ENCODE data around the gene BPHL. TPM values are rescaled to one million over a fixed set of nuclear protein-coding genes. Genes with fewer than 3 reads are reported as not detected.

The BPHL gene
- total RNA-seq, 1 experiment from 2014 or later = 48.7 TPM

- Histone ChIP-seq H3K79me1 (ENCODE audit: insufficient read depth, low read depth, low read length, poor library complexity, severe bottlenecking) (no peaks in the 10 kb centered on the region), H3K4ac (ENCODE audit: low read depth, low read length) (no peak overlapping the region), H3K23me2 (ENCODE audit: insufficient read length, low read depth, low read length, poor library complexity, severe bottlenecking) (no peaks in the 10 kb centered on the region), H3K56ac (ENCODE audit: insufficient read length, low read depth, low read length) (no peak overlapping the region), H4K8ac (replicated peaks; ENCODE audit: insufficient read length, low read depth, low read length) (no peak overlapping the region), H2AFZ (ENCODE audit: low read length) (no peak overlapping the region), H3K18ac (ENCODE audit: insufficient read length, low read depth, low read length) (no peak overlapping the region), H2BK20ac (ENCODE audit: low read depth, low read length, poor library complexity, severe bottlenecking) (no peak overlapping the region), H3K9me3 (ENCODE audit: control insufficient read depth, low read depth, low read length) (peaks cover 54% of the 10 kb centered on the region), H3K9ac (ENCODE audit: extremely low read depth, insufficient read length, low read length) (no peak overlapping the region), H2BK120ac (ENCODE audit: low read depth, low read length, poor library complexity, severe bottlenecking) (no peak overlapping the region), H3K27me3 (ENCODE audit: insufficient read depth, low read length) (no peaks in the 10 kb centered on the region), H3K23ac (ENCODE audit: insufficient read length, low read depth, low read length) (no peak overlapping the region), H4K5ac (ENCODE audit: insufficient read length, low read depth, low read length) (no peak overlapping the region), H2BK12ac (ENCODE audit: insufficient read length, low read depth, low read length) (no peak overlapping the region), H3K14ac (ENCODE audit: insufficient read depth, low read length) (no peak overlapping the region), H3T11ph (ENCODE audit: low read length) (no peak overlapping the region), H2BK15ac (ENCODE audit: low read depth, low read length) (no peak overlapping the region), H4K20me1 (ENCODE audit: control insufficient read depth, insufficient read depth, insufficient read length) (no peaks in the 10 kb centered on the region), H3K4me1 (ENCODE audit: insufficient read depth, low read length) (no peaks in the 10 kb centered on the region), H3K27ac (ENCODE audit: insufficient read length, low read depth, low read length) (no peak overlapping the region), H3K79me2 (ENCODE audit: insufficient read depth, low read length) (no peaks in the 10 kb centered on the region), H4K91ac (ENCODE audit: insufficient read length, low read depth, low read length) (no peak overlapping the region), H2BK5ac (ENCODE audit: insufficient read length, low read length) (no peak overlapping the region), H3K4me2 (ENCODE audit: insufficient read depth, insufficient read length, low read length) (no peak overlapping the region), H2AK5ac (ENCODE audit: insufficient read length, low read length) (no peak overlapping the region)
- Mint-ChIP-seq H3K4me1 (no peaks in the 10 kb centered on the region), H3K4me3 (no peak overlapping the region), H3K9me3 (peaks cover 57 to 62% of the 10 kb centered on the region in 2 experiments), H3K36me3 (ENCODE audit: insufficient read depth in 1 of 3, low read depth in 3 of 3) (peaks cover 71 to 73% (median 72%) of the 10 kb centered on the region in 3 experiments), H3K27ac (no peak overlapping the region), H3K27me3 (ENCODE audit: low read depth) (peaks cover 6% of the 10 kb centered on the region)
- no peak for TF ChIP-seq CTCF (conservative IDR thresholded peaks at IDR 0.05)
- no peak for DNase-seq
- WGBS (ENCODE audit: extremely low coverage, insufficient read length, low lambda C conversion rate) = no CpG with 5 or more reads among the region's 4 CpGs
Observed at GRCh38 chr6:3088446-3088845, 30.1 kb upstream of the BPHL start.

Measured in H9 (cell line).